HCT116 (cell line): ENCODE results near the gene PDZD4. TPM values are rescaled to one million over a fixed set of nuclear protein-coding genes. Genes with fewer than 3 reads are reported as not detected.

ENCODE experiments used
- ATAC-seq: fragments of 200-7000 bp; cut with Tn5 transposase; 2 replicates; pipeline ENCODE4 v1.9.1; 2020; ENCODE audit warnings: mild to moderate bottlenecking, moderate library complexity
- BruUV-seq: library from RNA; stranded (reverse); fragments of 400-500 nt; replicated peaks from 2 replicates; lab custom pipeline; 2021; lab: Mats Ljungman, UMichigan
- CTCF ChIA-PET: fragments of 300-600 bp; sonication (Branson Sonifier 250); formaldehyde crosslinking; loops from one replicate; lab custom pipeline; 2021; ENCODE audit warnings: antibody characterized with exemption; lab: Charles Lee
- POLR2A ChIA-PET: fragments of 300-600, 350-600 bp; sonication (Branson Sonifier 250); formaldehyde crosslinking; loops from one replicate; lab custom pipeline; 2021; ENCODE audit warnings: antibody characterized with exemption; lab: Charles Lee
- RAD21 ChIA-PET, 2 experiments: fragments of 300-600 bp; sonication (Branson Sonifier 250); formaldehyde crosslinking; loops; one replicate each; lab custom pipeline; 2023; ENCODE audit warnings: low total read pairs in 2 of 2; ENCODE audit not compliant: uncharacterized antibody in 2 of 2, unreplicated experiment in 2 of 2, low non-redundant PET in 1 of 2; lab: Charles Lee
- DNase-seq: peaks from one replicate; pipeline ENCODE4 v3.0.0-alpha.2; 2010; ENCODE audit warnings: low read depth, low spot score
- H2AFZ ChIP-seq: fragments of 200-600 bp; shearing (Covaris generic), sonication (generic); 2 replicates; pipeline ENCODE4 v1.6.1; 2017; ENCODE audit warnings: low read depth, mixed run types, mixed read lengths, antibody characterized with exemption, low read length; ENCODE audit not compliant: poor library complexity, severe bottlenecking
- H3K27ac ChIP-seq: 2 replicates; pipeline ENCODE4 v1.5.1; 2012; ENCODE audit warnings: low read depth, low read length
- H3K27me3 ChIP-seq: fragments of 200-600 bp; sonication (generic); 2 replicates; pipeline ENCODE4 v1.6.1; 2016; ENCODE audit warnings: mixed run types, low read length, mixed read lengths; ENCODE audit not compliant: insufficient read depth
- H3K36me3 ChIP-seq, 2 experiments: fragments of 200-500 bp in 1 of 2; fragments of 200-600 bp in 1 of 2; sonication (Bioruptor generic) in 1 of 2; sonication (generic) in 1 of 2; 2 replicates each; pipeline versions ENCODE4 v1.5.1 to v1.6.1; 2014 to 2016; ENCODE audit warnings: low read length in 2 of 2, inconsistent platforms in 1 of 2, mixed read lengths in 1 of 2, mixed run types in 1 of 2; ENCODE audit not compliant: insufficient read depth in 2 of 2, control insufficient read depth in 1 of 2
- H3K4me1 ChIP-seq, 2 experiments: fragments of 200-600 bp in 1 of 2; sonication (generic) in 1 of 2; 2 replicates each; pipeline versions ENCODE4 v1.5.1 to v1.6.1; 2012 to 2017; ENCODE audit warnings: low read length in 2 of 2, inconsistent platforms in 1 of 2, mild to moderate bottlenecking in 1 of 2, mixed read lengths in 1 of 2, mixed run types in 1 of 2, moderate library complexity in 1 of 2; ENCODE audit not compliant: insufficient read depth in 2 of 2, control insufficient read depth in 1 of 2
- H3K4me2 ChIP-seq: fragments of 200-600 bp; sonication (generic); 2 replicates; pipeline ENCODE4 v1.6.1; 2017; ENCODE audit warnings: mixed run types, low read length, mixed read lengths
- H3K4me3 ChIP-seq, 2 experiments: fragments of 200-600 bp in 1 of 2; sonication (generic) in 1 of 2; replicated peaks in 1 of 2; 2 replicates each; pipeline ENCODE4 v1.5.1; 2011 to 2016; ENCODE audit warnings: low read length in 2 of 2, control low read depth in 1 of 2, low read depth in 1 of 2, mild to moderate bottlenecking in 1 of 2, mixed read lengths in 1 of 2, mixed run types in 1 of 2
- H3K79me2 ChIP-seq: fragments of 200-600 bp; sonication (generic); 2 replicates; pipeline ENCODE4 v1.6.1; 2017; ENCODE audit warnings: mild to moderate bottlenecking, mixed run types, low read length, moderate library complexity, mixed read lengths; ENCODE audit not compliant: insufficient read depth
- H3K9ac ChIP-seq: fragments of 200-600 bp; sonication (generic); 2 replicates; pipeline ENCODE4 v1.6.1; 2016; ENCODE audit warnings: low read length, mixed read lengths
- H3K9me2 ChIP-seq: fragments of 200-600 bp; sonication (generic), shearing (Covaris generic); 2 replicates; pipeline ENCODE4 v1.6.1; 2017; ENCODE audit warnings: mixed run types, mild to moderate bottlenecking, moderate library complexity; ENCODE audit not compliant: insufficient read depth
- H3K9me3 ChIP-seq, 2 experiments: fragments of 200-500 bp in 1 of 2; fragments of 200-600 bp in 1 of 2; sonication (Bioruptor generic) in 1 of 2; sonication (generic) in 1 of 2; 2 replicates each; pipeline ENCODE4 v1.6.1; 2014 to 2017; ENCODE audit warnings: low read length in 2 of 2, mixed read lengths in 2 of 2, inconsistent platforms in 1 of 2, low read depth in 1 of 2, mild to moderate bottlenecking in 1 of 2, mixed run types in 1 of 2, moderate library complexity in 1 of 2; ENCODE audit not compliant: control insufficient read depth in 1 of 2, insufficient read depth in 1 of 2
- H4K20me1 ChIP-seq: fragments of 200-600 bp; sonication (generic), shearing (Covaris generic); 2 replicates; pipeline ENCODE4 v1.6.1; 2017; ENCODE audit warnings: mixed run types, mild to moderate bottlenecking, moderate library complexity; ENCODE audit not compliant: insufficient read depth
- POLR2A ChIP-seq: IDR thresholded peaks from 2 replicates; pipeline ENCODE4 v1.7.0; 2011; ENCODE audit warnings: borderline replicate concordance; ENCODE audit not compliant: insufficient read depth, insufficient read length; ENCODE audit errors: extremely low read depth
- SIN3A ChIP-seq: IDR thresholded peaks from 2 replicates; pipeline ENCODE4 v1.6.1; 2012; ENCODE audit warnings: low read depth
- SP1 ChIP-seq: IDR thresholded peaks from 2 replicates; pipeline ENCODE4 v1.6.1; 2012; ENCODE audit warnings: low read depth
- TCF7L2 ChIP-seq: IDR thresholded peaks from 2 replicates; pipeline ENCODE4 v1.7.0; 2011; ENCODE audit warnings: borderline replicate concordance, inconsistent platforms; ENCODE audit not compliant: insufficient read depth, insufficient read length; ENCODE audit errors: extremely low read depth
- ZFX ChIP-seq: fragments of 450-650 bp; IDR thresholded peaks from 2 replicates; pipeline ENCODE4 v1.6.1; 2017
- intact Hi-C: fragments of 100-400 bp; cut with micrococcal nuclease; formaldehyde crosslinking; loops from 2 replicates; pipeline ENCODE4 v1.10.0; 2022
- total RNA-seq: library from RNA; stranded (reverse); gene quantifications from one replicate; pipeline ENCODE4 v1.2.1, GENCODE V29; 2021; ENCODE audit not compliant: unreplicated experiment
- TF ChIP-seq, protein P1 (sequence below): IDR thresholded peaks from 2 replicates; pipeline ENCODE4 v1.6.1; 2012

Gene PDZD4
- total RNA-seq, 1 experiment from 2014 or later: 0.30 TPM

DNA sequence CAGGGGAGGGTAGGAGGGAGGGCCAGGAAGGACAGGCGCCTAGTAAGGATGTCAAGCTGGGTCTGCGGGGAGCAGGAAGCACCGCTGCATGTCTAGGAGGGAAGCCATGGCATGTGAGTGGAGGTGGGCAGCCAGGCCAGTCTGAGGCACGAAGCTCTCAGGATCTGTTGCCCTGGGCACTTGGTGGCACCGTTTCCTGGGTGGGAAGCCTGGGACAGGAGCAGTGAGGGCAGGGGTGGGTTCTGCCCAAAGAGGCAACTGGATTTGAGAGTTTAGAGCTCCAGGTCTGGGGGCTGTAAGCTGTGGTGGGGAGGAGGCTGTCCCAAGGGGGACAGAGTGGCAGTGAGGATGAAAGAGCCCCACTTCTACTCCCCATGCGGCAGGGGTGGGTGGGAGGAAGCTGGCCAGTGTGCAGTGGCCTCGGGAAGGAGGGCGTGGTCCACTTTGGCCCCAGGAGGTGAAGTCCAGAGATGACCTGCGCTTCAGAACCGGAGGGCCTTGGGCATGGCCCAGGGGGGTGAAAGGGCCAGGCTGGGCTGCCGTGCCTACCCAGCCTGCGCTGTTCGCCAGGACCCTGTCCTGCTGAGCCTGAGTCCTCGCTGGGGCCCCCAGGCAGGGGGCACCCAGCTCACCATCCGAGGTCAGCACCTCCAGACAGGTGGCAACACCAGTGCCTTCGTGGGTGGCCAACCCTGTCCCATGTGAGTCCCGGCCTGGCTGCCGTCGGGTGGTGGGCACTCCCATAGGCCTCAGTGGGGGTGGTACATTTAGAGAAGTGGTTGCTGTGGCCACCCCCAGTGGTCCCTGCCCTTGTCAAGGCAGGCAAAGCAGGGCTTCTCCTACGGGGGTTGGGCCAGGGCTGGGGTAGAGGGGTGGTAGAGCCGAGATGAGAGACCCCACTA is 57.8 kb downstream of the PDZD4 start:
- no peak overlapping the region for H3K4me3 ChIP-seq
- H3K27me3 ChIP-seq: no peaks in the 10 kb centered on the region
- H3K79me2 ChIP-seq: no peaks in the 10 kb centered on the region
- intact Hi-C loops: no loop called here
- TF ChIP-seq SP1: no peak
- no peak for TF ChIP-seq TCF7L2
- TF ChIP-seq ZFX: no peak
- no peaks in the 10 kb centered on the region for H3K9me3 ChIP-seq
- no peaks in the 10 kb centered on the region for H3K9me2 ChIP-seq
- ChIA-PET POLR2A (no interaction called here), RAD21 (no interaction called here), CTCF (no interaction called here)
- no peak overlapping the region for H3K9ac ChIP-seq
- H3K36me3 ChIP-seq: no peaks in the 10 kb centered on the region
- no peak overlapping the region for H2AFZ ChIP-seq
- no peak overlapping the region for H3K4me2 ChIP-seq
- no peak for DNase-seq
- no peaks in the 10 kb centered on the region for H4K20me1 ChIP-seq
- ATAC-seq: no peak
- H3K4me1 ChIP-seq: peaks cover 0 to 6% of the 10 kb centered on the region in 2 experiments; a peak in 1 of 4 replicates
- no peak overlapping the region for H3K27ac ChIP-seq
- BruUV-seq: no TSS peak

DNA sequence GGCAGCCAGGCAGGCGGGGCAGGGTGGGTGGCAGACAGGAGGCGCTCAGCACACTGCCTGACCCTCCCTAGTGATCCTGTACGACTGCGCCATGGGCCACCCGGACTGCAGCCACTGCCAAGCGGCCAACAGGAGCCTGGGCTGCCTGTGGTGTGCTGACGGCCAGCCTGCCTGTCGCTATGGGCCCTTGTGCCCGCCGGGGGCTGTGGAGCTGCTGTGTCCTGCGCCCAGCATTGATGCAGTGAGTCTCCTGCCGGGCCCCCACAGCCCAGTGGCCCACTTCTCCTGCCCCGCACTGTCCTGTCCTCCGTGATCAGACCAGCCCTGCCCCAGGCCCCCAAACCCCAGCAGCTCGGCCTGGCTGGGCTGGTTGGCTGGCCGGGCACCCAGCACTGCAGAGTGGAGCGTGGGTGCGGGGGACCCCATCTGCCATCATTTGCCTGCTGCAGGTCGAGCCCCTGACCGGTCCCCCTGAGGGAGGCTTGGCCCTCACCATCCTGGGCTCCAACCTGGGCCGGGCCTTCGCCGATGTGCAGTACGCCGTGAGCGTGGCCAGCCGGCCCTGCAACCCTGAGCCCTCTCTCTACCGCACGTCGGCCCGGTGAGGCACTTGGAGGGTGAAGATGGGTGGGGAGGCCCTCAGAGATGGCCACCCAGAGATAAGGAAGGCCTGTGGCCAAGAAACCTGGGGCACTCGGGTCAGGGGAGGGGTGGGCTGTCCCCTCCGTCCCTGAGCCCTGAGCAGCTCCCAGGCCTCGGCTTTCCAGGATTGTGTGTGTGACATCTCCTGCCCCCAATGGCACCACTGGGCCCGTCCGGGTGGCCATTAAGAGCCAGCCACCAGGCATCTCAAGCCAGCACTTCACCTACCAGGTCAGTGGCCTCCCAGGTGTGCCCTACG is 58.7 kb downstream of the PDZD4 start:
- TF ChIP-seq POLR2A (no peak), SIN3A (no peak)
- TF ChIP-seq, protein P1, sequence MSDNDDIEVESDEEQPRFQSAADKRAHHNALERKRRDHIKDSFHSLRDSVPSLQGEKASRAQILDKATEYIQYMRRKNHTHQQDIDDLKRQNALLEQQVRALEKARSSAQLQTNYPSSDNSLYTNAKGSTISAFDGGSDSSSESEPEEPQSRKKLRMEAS: no peak
- Histone ChIP-seq H3K4me2 (no peak overlapping the region), H3K4me1 (peaks cover 0 to under 1% of the 10 kb centered on the region in 2 experiments; a peak in 1 of 4 replicates), H3K27ac (no peak overlapping the region), H2AFZ (no peak overlapping the region), H3K9me2 (no peaks in the 10 kb centered on the region), H3K4me3 (no peak overlapping the region), H3K9me3 (no peaks in the 10 kb centered on the region), H3K36me3 (no peaks in the 10 kb centered on the region), H3K9ac (no peak overlapping the region), H3K27me3 (no peaks in the 10 kb centered on the region), H3K79me2 (no peaks in the 10 kb centered on the region), H4K20me1 (no peaks in the 10 kb centered on the region)
- intact Hi-C loops: no loop called here
- ATAC-seq: no peak
- DNase-seq: no peak
- POLR2A ChIA-PET: no interaction called here
- no TSS peak for BruUV-seq
- RAD21 ChIA-PET: no interaction called here
- CTCF ChIA-PET: no interaction called here
